NCI-H2107 (cell line): ENCODE results near the gene DISC1.

Source experiments
- DNase-seq: peaks from one replicate; lab custom pipeline; 2025; lab: John Stamatoyannopoulos, UW

DISC1 gene

DNA sequence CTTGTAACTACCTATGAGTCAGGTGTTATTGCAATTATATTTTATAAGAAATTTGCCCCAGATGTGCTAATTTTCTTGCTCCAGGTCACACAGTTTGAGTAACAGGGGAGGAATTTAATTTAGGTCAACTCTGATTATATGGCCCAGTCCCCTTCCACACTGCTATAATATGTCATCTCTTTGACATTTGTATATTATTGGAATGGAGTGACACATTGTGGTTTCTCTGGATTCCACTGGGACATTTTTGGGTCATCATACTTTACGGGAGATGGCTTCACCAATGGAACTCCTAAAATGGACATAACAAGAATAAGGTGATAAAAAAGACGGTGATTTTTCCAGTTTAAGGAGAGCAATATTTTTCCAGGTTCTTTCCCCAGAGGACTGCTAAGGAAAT lies 191.2 kb downstream of the DISC1 start:
- no peak for DNase-seq

DNA sequence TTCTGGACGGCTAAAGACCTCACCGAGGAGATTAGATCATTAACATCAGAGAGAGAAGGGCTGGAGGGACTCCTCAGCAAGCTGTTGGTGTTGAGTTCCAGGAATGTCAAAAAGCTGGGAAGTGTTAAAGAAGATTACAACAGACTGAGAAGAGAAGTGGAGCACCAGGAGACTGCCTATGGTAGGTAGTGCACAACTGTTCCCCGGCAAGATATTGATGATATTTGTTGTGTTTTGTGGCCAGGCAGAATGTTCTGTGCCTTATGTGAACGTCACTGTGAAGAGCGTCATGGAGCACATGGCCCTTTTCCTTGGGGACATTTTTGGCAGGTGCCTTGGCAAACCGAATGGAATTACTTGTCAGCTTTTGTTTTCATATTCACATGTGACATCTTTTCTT lies 191.7 kb downstream of the DISC1 start:
- no peak for DNase-seq

DNA sequence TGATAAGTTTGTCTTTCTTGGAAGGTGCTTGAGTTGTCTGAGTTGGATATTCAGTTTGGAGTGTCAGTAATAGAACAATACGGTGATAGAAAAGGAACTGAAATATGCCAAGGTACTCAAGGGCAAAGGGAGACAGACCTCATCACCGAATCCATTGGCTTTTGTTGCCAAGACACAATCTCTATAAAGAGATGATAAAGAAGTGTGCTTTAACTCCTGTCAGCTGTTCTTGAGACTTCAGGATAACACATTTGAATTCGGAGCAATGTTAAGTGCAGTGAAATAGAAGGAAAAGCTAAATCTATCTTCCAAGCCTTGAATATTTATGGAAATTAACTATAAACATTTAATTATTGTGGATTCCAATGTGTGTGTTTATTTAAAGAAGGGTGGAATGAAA lies 194.7 kb downstream of the DISC1 start:
- no peak for DNase-seq

DNA sequence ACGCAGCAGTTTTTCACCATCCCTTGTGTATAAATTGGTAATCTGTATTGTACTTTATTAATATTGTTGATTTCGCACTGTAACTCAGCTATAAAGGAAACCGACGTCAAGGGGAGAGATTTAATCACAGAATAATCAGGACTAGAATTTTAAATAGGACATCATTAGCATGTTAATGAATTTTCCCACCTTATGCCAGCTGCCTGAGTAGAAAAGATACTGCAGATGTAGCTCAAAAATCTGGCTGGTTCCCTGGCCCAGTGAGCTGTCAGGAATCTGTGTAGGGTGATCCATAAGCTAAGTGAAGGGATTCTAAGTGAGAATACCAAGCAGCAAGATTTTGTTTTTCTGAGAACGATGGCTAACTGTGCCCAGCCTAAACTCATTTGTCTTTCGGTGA lies 195.5 kb downstream of the DISC1 start:
- no peak for DNase-seq

DNA sequence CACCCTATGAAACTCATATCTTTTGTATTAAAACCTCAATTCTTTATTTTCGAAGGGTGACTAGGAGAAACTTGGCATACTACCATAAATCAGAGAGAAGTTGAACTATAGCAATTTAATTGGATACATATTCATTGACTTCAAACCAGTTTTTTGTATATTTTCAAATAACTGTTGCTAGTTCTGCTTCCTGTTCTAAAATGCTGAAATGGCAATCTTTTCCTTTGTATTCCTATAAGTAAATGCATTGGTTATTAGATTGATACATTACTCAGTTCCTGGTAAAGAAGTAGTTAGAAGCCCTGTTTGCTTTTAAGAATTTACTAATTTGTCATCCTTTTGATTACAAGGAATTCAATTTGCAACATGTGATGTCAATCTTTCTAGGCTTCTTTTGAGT lies 200.0 kb downstream of the DISC1 start:
- DNase-seq, result no peak

DNA sequence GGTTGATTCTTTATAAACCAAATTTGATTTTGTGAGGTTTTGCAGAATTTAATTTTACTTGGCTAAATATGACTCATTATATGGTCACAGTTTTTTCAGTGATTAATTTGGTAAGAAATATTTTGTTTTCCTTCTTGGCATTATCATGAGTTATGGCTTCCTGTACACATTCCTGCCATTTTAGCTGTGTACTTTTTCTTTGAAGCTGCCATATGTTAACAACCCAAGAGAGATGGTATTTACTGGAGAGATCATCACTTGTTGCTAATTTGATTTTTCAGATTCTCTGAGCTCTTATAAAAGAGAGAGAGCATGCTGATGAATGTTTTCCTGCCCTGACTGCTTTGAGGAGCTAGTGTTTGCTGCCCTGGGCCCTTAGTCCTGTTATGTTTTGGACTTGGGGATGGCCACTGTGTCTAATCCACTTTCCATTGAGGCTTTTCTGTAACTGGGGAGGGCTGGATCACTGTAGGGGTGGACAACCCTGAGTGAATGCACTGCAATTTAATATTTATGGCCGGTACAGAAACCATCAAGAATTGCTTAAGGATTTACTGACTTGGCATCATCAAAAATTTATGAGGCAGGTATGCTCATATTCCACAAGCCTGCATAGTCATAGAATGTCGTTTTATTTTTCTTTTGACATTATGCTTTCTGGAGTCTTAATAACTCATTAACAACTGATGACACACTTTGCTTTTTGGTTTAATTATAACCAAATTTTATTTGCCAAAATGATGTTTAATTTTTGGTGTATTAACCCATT lies 200.9 kb downstream of the DISC1 start:
- DNase-seq, result no peak

DNA sequence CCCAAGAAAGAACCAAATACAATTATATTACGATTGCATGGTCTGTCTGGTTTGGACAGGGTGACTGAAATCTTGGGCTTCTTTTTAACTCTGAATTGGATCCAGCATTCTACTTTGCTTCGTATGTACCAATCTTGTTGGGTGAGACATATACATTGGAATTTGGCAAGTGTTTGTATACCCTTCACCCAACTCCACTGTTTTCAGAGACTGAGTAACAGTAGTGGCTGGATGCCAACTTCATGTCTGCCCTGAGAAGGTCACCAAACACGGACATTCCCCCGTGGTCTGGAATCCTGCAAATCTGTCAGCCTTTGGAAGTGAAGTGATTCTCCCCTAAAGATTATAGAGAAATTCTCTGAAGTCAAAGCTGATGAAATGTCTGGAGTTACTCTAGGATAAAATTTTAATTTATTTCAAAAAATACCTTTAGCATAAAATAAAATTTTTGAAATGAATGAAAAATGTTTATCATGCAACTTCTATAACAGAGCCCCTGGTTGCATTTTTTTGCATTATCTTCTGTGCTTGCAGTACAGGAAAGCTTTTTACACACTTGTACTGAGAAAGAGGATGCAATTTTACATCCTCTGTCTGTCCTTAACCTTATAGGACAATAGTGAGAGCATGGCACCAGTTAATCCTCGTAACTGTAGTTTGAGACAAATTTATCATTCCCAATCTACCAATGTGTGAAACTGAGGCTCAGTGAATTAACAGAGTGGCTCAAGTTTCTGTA lies 201.8 kb downstream of the DISC1 start:
- no peak for DNase-seq

DNA sequence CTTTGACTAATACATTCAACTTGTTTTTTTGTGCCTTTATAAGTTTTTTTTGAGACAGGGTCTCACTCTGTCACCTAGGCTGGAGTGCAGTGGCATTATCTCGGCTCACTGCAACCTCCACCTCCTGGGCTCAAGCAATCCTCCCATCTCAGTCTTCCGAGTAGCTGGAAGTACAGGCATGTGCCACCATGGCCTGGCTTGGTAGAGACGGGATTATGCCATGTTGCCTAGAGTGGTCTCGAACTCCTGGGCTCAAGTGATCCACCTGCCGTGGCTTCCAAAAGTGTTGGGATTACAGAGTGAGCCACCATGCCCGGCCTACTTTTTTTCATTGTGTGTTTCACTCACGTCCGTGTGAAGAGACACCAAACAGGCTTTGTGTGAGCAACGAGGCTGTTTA lies 202.7 kb downstream of the DISC1 start:
- no peak for DNase-seq

DNA sequence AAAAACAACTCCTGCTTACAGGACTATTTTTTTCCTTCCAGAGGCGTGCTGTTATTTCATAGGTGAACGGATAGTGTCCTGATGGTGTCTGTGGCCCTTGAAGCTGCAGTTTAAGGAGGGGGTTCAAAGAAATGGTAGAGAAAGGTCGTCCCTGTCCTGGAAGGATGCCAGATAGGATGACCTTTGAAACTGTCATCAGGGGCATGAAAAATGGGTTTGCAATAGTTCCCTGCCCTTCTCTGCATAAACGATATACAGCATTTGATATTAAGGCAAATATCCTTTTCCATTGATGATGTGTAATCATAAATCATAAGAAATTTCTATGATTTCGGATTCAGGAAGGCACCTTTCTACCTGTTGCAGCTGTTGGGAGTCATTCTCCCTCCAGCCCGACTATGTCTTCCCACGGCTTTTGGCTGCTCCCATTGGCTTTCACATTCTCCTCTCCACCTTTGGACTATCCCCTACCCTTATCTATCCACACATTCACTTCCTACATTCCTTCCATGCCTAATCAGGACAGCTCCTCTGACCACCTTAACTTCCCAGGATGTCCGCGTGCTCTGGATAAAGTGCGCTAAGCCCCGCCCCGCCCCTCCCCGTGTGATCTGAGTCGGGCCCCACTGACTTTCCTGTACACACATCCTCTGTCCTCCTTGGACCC lies 209.8 kb downstream of the DISC1 start:
- DNase-seq, result no peak

DNA sequence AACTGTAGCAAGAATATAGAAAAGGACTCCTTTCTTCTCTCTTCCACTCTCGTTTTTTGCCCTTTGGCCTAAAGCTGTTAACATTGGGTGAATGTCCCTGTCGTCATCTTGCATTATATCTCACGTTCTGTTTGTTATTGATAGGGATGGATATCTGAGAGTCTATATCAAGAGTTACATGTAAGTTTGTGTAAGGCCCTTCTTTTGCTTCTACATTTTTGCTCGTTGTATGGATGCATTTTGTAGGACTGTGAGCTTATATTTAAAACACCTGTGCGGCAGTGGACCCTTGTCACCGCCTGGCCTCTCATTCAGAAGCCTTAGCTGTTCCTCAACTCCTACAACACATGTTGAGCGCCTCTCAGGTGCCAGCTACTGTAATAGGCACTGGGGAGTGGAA lies 211.9 kb downstream of the DISC1 start:
- no peak for DNase-seq

DNA sequence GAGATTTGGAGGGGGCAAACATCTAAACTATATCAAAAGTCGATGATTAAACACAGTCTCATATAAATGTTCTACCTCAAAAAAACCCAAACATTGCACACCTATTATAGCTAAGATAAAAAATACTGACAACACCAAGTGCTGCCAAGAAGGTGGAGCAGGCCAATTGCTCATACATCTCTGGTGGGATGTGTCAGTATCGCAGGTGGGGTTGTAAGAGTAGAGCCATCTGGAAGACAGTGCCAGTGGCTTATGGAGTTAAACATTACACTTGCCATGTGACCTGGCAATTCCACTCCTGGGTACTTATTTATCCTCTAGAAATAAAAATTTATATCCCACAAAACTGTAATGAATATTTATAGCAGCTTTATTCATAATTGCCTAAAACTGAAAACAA lies 213.4 kb downstream of the DISC1 start:
- no peak for DNase-seq

DNA sequence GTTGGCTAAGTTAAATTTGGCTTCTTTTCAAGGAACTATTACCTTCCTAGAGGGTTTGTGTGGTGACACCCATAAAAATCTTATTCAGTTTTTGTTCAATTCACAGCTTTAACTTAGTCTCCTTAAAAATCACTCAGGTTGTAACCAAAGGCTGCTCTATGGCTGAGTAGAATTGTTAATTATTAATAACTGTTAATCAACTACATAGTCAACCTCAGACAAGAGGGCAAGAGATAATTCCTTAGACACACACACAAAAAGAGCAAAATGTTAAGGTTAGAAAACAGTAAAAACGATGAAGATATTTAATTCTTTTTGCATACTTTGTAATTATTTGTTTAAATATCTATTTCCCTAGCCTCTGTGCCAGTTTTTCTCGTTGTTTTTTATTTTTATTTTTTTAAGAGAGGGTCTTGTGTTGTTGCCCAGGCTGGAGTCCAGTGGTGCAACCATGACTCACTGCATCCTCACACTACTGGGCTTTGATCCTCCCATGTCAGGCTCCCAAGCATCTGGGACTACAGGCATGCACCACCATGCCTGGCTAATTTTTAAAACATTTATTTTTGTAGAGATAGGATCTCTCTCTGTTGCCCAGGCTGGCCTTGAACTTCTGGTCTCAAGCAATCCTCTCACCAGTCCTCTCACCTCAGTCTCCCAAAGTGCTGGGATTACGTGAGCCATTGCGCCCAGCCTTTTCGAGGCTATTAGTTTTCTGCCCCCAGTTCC lies 215.2 kb downstream of the DISC1 start:
- no peak for DNase-seq

DNA sequence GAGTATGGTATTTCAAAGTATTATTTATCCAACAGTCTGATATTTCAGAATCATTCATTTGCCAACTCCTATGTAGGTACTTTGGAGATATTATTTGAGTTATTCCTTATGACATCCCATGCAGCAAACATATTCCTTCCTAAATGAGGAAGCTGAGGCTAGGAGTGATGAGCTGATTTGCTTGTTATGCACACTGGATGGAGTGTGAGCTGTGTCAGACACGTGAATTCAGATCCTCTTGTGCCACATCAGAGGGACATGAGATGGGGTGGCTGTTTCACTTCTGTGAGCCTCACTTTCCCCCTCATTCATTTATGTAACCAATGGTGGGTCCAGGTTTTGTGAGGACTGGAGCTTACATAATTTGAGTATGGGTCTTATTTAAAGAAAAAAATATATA lies 215.9 kb downstream of the DISC1 start:
- DNase-seq, result no peak

DNA sequence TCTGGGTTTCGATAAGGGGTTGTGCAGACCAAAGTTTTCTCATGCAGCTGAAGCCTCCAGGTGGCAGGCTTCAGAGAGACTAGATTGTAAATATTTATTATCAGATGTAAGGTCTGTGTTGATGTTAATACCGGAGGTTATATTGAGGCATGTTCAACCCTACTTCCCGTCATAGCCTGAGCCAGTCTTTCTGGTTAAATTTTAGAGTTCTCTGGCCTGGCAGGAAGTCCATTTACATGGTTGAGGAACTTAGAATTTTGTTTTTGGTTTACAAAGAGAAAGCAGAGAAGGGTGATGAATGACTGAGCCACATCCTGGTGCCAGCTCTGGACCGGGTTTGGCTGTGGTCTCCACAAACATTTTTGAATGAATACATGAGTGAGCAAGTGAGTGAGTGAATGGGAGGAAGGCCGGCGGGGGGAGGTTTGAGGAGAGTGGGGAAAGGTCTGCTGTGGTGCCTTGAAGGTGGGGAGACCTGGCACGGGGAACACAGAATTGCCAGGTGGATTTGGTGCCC lies 218.5 kb downstream of the DISC1 start:
- no peak for DNase-seq

DNA sequence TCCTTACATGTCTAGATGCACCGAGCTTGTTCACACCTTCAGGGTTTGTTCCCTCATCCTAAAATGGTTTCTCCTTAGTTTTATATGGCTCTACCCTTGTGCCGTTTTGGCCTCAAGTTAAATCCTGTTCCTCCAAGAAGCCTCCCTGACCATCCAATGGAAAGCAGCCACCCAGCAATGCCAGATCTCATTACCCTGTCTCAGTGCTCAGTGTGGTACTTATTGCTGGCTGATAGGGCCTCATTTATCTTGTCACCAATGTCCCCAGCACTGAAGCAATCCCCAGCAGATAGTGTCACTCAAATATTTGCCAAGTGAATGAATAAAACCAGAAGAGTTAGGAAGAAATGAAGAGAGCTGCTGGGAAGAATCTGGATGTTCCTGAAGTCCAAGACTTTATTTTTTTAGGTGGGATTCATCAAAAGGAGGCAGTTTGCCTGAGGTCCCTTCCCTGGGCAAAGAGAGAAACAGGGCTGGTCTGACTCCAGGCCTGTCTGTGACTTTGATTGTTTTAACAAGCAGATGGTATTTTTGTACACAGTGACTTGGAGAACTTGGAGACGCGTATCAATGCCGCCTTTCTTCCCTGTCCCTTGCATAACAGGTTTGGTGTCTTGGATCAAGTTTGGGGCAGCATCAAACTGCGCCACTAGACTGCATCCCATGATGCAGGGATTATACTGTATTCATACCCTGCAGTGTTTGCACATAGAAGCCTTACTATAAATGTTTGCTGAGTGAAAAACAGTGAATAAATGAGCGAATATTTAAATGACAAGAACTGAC lies 221.2 kb downstream of the DISC1 start:
- no peak for DNase-seq

DNA sequence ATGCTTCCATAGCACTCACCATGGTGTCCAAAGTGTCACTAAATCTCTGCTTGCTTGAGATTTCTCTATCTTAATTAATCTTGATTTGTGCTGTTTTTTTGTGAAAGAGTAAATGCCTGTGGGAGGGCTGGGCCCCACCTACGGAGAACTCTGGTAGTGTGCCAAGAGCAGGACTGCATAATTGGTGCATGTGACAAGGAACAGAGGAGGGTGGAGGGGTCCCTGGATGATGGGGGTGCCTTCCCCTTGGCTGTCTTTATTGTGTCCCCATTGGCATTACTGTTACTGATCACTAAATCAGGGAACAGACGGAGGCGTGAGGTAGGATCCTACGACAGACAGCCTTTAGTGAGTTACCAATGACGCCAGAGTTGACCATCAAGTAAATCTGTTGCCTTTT lies 223.4 kb downstream of the DISC1 start:
- DNase-seq, result no peak

DNA sequence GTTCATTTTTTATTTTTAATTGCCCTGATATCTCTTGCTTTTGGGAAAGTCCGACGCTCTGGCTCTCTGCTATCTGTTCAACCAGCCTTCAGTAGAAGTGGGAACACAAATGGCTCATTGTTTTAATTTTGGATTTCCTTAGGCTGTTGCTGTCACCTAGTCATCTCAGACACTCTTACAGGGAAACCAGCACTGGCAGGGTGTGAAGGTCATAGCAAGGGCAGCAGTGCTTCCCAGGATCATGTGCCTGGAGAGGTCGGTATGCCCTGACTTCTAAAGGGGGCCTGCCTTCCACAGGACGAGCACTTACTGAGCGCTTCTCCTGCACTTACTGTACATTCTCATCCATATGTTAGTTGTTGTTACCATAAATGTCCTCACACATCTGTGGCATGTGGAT lies 224.2 kb downstream of the DISC1 start:
- DNase-seq, result no peak

DNA sequence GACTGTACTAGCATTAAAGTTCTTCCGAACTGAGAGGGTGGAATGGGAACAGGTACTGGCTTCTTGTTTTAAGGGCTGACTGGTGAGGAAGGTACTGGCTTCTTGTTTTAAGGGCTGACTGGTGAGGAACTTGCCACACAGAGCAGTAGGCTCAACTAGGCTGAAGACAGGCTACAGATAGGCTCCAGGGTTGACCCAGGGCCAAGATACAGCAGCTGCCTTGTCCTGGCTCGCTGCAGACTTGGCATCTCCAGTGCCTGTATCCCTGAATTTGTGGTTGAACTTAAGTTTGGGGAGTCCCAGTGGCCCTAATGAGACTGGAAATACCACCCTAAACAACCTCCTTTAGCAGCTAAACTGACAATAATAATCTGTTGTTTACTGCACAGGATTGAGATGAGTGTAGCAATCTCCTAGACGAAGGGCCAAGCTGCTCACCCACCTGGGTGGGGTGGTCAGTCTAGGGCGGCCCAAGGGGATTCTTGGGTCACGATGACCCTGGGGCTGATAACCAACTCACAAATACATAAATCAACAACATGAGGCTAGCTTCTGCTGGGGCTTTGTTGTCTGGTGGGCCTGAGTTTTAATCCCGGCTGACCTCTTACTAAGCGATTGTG lies 227.1 kb downstream of the DISC1 start:
- no peak for DNase-seq

DNA sequence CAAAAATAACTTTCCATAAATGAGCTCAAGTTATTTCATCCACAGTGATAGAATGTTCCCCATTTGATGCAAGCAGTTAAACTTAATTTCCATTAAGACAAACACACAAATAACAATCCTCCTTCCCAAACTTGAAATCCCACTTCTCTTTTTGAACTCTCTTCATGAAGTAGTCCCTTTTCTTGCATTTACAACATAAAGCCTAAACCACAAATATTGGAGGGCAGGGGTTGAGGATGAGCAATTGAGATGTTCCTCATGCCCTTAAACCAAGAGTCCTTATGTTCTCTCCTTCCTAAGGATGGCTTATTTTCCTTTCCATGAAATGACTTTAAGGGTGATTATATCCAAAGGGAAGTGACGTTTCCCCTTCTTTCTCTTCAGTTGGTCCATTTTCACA lies 228.8 kb downstream of the DISC1 start:
- DNase-seq, result no peak

DNA sequence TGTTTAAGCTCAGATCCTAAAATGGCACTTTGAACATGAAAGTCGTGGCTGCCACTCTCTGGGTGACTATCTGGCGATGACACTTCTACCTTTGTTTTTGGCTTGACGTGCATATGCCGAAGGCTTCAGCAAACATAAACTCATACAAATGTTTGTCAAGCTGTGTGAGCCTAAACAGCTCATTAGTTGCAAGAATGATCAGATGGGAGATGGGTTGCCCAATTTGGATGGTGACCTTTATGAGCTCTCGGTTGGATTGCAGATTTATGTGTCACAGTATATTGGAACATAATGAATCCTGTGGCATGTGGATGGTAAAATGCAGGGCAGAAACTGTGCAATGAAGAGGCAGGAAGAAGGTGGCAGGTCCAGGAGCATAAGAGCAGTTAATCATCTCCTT lies 229.3 kb downstream of the DISC1 start:
- DNase-seq, result no peak

DNA sequence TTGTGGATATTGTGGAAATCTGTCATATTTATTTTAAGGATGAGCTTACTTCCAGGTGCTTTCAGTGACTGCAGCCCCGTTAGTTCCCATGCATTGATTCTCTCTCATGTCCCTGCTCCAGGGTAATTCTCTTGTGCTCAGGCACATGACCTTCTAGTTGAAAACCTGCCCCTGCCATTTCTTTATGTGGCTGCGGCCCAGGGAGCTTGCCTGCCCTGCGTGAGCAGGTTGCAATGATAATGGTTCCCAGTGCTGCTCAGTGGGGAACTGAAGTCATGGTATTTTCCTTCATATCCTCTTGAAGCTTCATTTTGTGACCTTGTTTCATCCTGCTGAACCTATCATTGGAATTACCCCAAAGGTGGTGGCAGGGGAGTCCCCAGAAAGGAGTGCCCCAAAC lies 229.8 kb downstream of the DISC1 start:
- DNase-seq, result no peak
